Stomach smooth muscle (tissue), 2 donors: ENCODE data around the gene SPC25.
"Not testable (repeated sequence)": the region's sequence is repeated elsewhere in the genome, so short reads cannot be mapped to it uniquely, and the experiment has no call there.

ENCODE experiments used
- H3K27ac ChIP-seq: one replicate; pipeline ENCODE4 v1.7.0; 2013; ENCODE audit warnings: mild to moderate bottlenecking, low read length, inconsistent platforms
- H3K27me3 ChIP-seq, 2 donors: one replicate each; pipeline ENCODE4 v1.7.0; 2013; ENCODE audit warnings: low read length in 2 of 2; ENCODE audit not compliant: insufficient read depth in 2 of 2, control insufficient read depth in 1 of 2
- H3K36me3 ChIP-seq, 2 donors: one replicate each; pipeline ENCODE4 v1.7.0; 2013; ENCODE audit warnings: low read length in 2 of 2; ENCODE audit not compliant: control insufficient read depth in 2 of 2, insufficient read depth in 2 of 2
- H3K4me1 ChIP-seq: one replicate; pipeline ENCODE4 v1.7.0; 2013; ENCODE audit warnings: low read length; ENCODE audit not compliant: control insufficient read depth, insufficient read depth
- H3K4me3 ChIP-seq, 2 donors: one replicate each; pipeline ENCODE4 v1.7.0; 2013; ENCODE audit warnings: low read length in 2 of 2
- H3K9ac ChIP-seq, 2 donors: one replicate each; pipeline ENCODE4 v1.7.0; 2013; ENCODE audit warnings: low read length in 2 of 2, mild to moderate bottlenecking in 1 of 2
- H3K9me3 ChIP-seq, 2 donors: one replicate each; pipeline ENCODE4 v1.7.0; 2013; ENCODE audit warnings: low read length in 2 of 2; ENCODE audit not compliant: control insufficient read depth in 2 of 2
- donor health status: healthy.
- donor health status: Pancreatic carcinoma.

Gene SPC25

GRCh38 chr2:168890006-168890782 lies at the start of gene SPC25:
SPC25 (minus strand) TSS chr2:168890430; CDS start chr2:168889519, 911 bp downstream.
- Histone ChIP-seq H3K9ac (peak within 1 kb of the TSS in 1 of 2 donors; percentile 43), H3K4me3 (peak within 1 kb of the TSS; percentile 65 to 74)

GRCh38 chr2:168939918-168940317 lies 49.7 kb upstream of the SPC25 start:
- H3K36me3 ChIP-seq = no peaks in the 10 kb centered on the region

More at GRCh38 chr2:168890006-168890782, at the start of gene SPC25:
- Histone ChIP-seq H3K36me3 (no peaks in the 10 kb centered on the region), H3K4me1 (peaks cover 8% of the 10 kb centered on the region), H3K27me3 (no peaks in the 10 kb centered on the region), H3K9me3 (no peaks in the 10 kb centered on the region), H3K27ac (no peak within 1 kb of the TSS)

GRCh38 chr2:168939061-168939460 lies 48.8 kb upstream of the SPC25 start:
- Histone ChIP-seq H3K9ac (no peak overlapping the region), H3K4me3 (no peak overlapping the region), H3K27me3 (no peaks in the 10 kb centered on the region)

More at GRCh38 chr2:168939918-168940317, 49.7 kb upstream of the SPC25 start:
- H3K4me1 ChIP-seq = no peaks in the 10 kb centered on the region
- H3K27me3 ChIP-seq = no peaks in the 10 kb centered on the region
- no peak overlapping the region for H3K9ac ChIP-seq
- no peaks in the 10 kb centered on the region for H3K9me3 ChIP-seq
- no peak overlapping the region for H3K4me3 ChIP-seq
- H3K27ac ChIP-seq = no peak overlapping the region

GRCh38 chr2:168935810-168936581 lies 45.8 kb upstream of the SPC25 start:
- no peaks in the 10 kb centered on the region for H3K9me3 ChIP-seq

More at GRCh38 chr2:168939061-168939460, 48.8 kb upstream of the SPC25 start:
- no peaks in the 10 kb centered on the region for H3K4me1 ChIP-seq
- no peak overlapping the region for H3K27ac ChIP-seq
- H3K36me3 ChIP-seq = no peaks in the 10 kb centered on the region
- no peaks in the 10 kb centered on the region for H3K9me3 ChIP-seq

GRCh38 chr2:168934826-168935225 lies 44.6 kb upstream of the SPC25 start:
- Histone ChIP-seq H3K9me3 (no peaks in the 10 kb centered on the region), H3K4me3 (no peak overlapping the region), H3K4me1 (no peaks in the 10 kb centered on the region), H3K27me3 (no peaks in the 10 kb centered on the region), H3K36me3 (no peaks in the 10 kb centered on the region), H3K9ac (no peak overlapping the region), H3K27ac (no peak overlapping the region)

More at GRCh38 chr2:168935810-168936581, 45.8 kb upstream of the SPC25 start:
- no peaks in the 10 kb centered on the region for H3K36me3 ChIP-seq
- no peak overlapping the region for H3K9ac ChIP-seq
- no peaks in the 10 kb centered on the region for H3K4me1 ChIP-seq
- H3K27ac ChIP-seq = no peak overlapping the region
- no peak overlapping the region for H3K4me3 ChIP-seq
- H3K27me3 ChIP-seq = no peaks in the 10 kb centered on the region

GRCh38 chr2:168932174-168932573 lies 41.9 kb upstream of the SPC25 start:
- not testable (repeated sequence) for H3K27ac ChIP-seq, H3K9me3 ChIP-seq, H3K4me1 ChIP-seq, H3K27me3 ChIP-seq, H3K9ac ChIP-seq, H3K4me3 ChIP-seq, H3K36me3 ChIP-seq

GRCh38 chr2:168930242-168930641 lies 40.0 kb upstream of the SPC25 start:
- no peaks in the 10 kb centered on the region for H3K4me1 ChIP-seq
- H3K9ac ChIP-seq = no peak overlapping the region
- H3K27me3 ChIP-seq = no peaks in the 10 kb centered on the region
- no peaks in the 10 kb centered on the region for H3K36me3 ChIP-seq
- no peaks in the 10 kb centered on the region for H3K9me3 ChIP-seq
- H3K4me3 ChIP-seq = no peak overlapping the region
- H3K27ac ChIP-seq = no peak overlapping the region

- no peaks in the 10 kb centered on the region for H3K9me3 ChIP-seq
- H3K36me3 ChIP-seq = no peaks in the 10 kb centered on the region
- H3K9ac ChIP-seq = no peak overlapping the region
- no peak overlapping the region for H3K27ac ChIP-seq
- H3K4me3 ChIP-seq = no peak overlapping the region
- H3K4me1 ChIP-seq = no peaks in the 10 kb centered on the region
- H3K27me3 ChIP-seq = no peaks in the 10 kb centered on the region
Measured at GRCh38 chr2:168929031-168929430, 38.8 kb upstream of the SPC25 start.

GRCh38 chr2:168928113-168928831 lies 38.0 kb upstream of the SPC25 start:
- H3K9ac ChIP-seq = no peak overlapping the region

GRCh38 chr2:168926621-168927386 lies 36.6 kb upstream of the SPC25 start:
- Histone ChIP-seq H3K9ac (no peak overlapping the region), H3K9me3 (no peaks in the 10 kb centered on the region), H3K27me3 (no peaks in the 10 kb centered on the region), H3K4me3 (no peak overlapping the region), H3K36me3 (no peaks in the 10 kb centered on the region), H3K4me1 (no peaks in the 10 kb centered on the region), H3K27ac (no peak overlapping the region)

More at GRCh38 chr2:168928113-168928831, 38.0 kb upstream of the SPC25 start:
- Histone ChIP-seq H3K36me3 (no peaks in the 10 kb centered on the region), H3K4me1 (no peaks in the 10 kb centered on the region), H3K27me3 (no peaks in the 10 kb centered on the region), H3K27ac (no peak overlapping the region), H3K4me3 (no peak overlapping the region), H3K9me3 (no peaks in the 10 kb centered on the region)
